ENCODE results near the gene CTDSPL.

DNA sequence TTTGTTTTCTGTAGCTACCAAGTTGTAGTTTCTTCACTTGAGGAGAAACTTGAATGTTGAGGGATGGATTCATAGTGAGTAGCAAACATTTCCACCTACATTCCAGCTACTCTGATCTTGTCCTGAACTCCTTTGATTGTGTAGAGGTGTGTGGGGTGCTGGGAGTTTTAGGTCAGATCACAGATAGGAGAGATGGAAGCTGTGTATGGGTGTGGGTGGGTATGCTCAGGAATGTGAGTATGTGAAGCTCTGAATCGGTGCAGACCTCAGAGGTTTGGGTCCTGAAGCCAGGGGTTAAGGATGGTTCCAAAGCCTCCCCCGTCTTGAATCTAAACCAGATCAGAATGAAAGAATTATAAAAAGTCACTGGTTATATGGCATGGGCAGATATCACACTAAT, 76.3 kb downstream of the CTDSPL start:
- TF ChIP-seq POLR2AphosphoS5 (IDR thresholded peaks at IDR 0.05; ENCODE audit: low read depth) (no peak), CTCF (IDR thresholded peaks at IDR 0.05; ENCODE audit: insufficient read depth, low read length) (no peak), REST (IDR thresholded peaks at IDR 0.05; ENCODE audit: insufficient replicate concordance, low read depth) (no peak), GABPA (IDR thresholded peaks at IDR 0.05; ENCODE audit: low read depth) (no peak), SPI1 (IDR thresholded peaks at IDR 0.05; ENCODE audit: borderline replicate concordance, low read depth) (no peak)

All from HL-60 (cell line).